Measurements from ENCODE around the gene TRIP12.

The TRIP12 gene

GRCh38 chr2:229719926-229720647, 201.7 kb downstream of the TRIP12 start:
- no peaks in the 10 kb centered on the region for H4K20me1 ChIP-seq (ENCODE audit: insufficient read depth, low read length, poor library complexity, severe bottlenecking)
- H3K9ac ChIP-seq (ENCODE audit: low read depth, low read length, poor library complexity, severe bottlenecking) = no peak overlapping the region
- H3K36me3 ChIP-seq (ENCODE audit: insufficient read depth, low read length) = no peaks in the 10 kb centered on the region
- H3K79me2 ChIP-seq (ENCODE audit: insufficient read depth, low read length) = no peaks in the 10 kb centered on the region
- H3F3A ChIP-seq (ENCODE audit: low read depth) = no peaks in the 10 kb centered on the region
- H3K4me1 ChIP-seq (ENCODE audit: insufficient read depth, low read length, poor library complexity, severe bottlenecking) = no peaks in the 10 kb centered on the region
- no peaks in the 10 kb centered on the region for H3K9me2 ChIP-seq (replicated peaks; ENCODE audit: low read depth, low read length)
- H3K27me3 ChIP-seq (ENCODE audit: insufficient read depth, low read length, poor library complexity, severe bottlenecking) = no peaks in the 10 kb centered on the region
- H3K9me3 ChIP-seq (ENCODE audit: insufficient read depth, low read depth, low read length) = no peaks in the 10 kb centered on the region
- no peak overlapping the region for H3K4me3 ChIP-seq (ENCODE audit: low read length, poor library complexity, severe bottlenecking)
- TF ChIP-seq, protein P1, sequence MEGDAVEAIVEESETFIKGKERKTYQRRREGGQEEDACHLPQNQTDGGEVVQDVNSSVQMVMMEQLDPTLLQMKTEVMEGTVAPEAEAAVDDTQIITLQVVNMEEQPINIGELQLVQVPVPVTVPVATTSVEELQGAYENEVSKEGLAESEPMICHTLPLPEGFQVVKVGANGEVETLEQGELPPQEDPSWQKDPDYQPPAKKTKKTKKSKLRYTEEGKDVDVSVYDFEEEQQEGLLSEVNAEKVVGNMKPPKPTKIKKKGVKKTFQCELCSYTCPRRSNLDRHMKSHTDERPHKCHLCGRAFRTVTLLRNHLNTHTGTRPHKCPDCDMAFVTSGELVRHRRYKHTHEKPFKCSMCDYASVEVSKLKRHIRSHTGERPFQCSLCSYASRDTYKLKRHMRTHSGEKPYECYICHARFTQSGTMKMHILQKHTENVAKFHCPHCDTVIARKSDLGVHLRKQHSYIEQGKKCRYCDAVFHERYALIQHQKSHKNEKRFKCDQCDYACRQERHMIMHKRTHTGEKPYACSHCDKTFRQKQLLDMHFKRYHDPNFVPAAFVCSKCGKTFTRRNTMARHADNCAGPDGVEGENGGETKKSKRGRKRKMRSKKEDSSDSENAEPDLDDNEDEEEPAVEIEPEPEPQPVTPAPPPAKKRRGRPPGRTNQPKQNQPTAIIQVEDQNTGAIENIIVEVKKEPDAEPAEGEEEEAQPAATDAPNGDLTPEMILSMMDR (conservative IDR thresholded peaks at IDR 0.05; ENCODE audit: low read length) = no peak
- TF ChIP-seq EZH2phosphoT487 (IDR thresholded peaks at IDR 0.05; ENCODE audit: borderline replicate concordance) = no peak
- no peak overlapping the region for H2AFZ ChIP-seq (ENCODE audit: low read length)
- H3K4me2 ChIP-seq (ENCODE audit: low read depth, low read length, poor library complexity, severe bottlenecking) = no peak overlapping the region

DNA sequence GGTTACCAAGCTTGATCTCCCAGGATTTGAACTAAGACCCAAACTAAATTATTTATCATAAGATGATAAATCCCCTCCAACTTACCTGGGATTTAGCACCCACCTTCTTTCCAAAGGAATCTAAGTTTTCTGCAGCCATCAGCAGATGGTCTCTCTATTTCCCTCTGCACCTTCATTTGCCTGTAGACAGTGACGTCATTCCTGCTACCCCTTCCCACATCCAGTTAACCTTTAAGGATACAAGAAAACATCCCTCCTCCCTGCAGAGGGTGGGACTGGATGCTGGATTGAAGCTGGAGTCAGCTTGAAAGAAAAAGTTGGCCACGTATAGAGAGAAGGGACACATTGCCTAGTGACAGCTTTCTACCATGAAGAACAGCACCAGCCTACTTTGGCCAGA, 203.8 kb downstream of the TRIP12 start:
- no peak overlapping the region for H2AFZ ChIP-seq (ENCODE audit: low read length)

DNA sequence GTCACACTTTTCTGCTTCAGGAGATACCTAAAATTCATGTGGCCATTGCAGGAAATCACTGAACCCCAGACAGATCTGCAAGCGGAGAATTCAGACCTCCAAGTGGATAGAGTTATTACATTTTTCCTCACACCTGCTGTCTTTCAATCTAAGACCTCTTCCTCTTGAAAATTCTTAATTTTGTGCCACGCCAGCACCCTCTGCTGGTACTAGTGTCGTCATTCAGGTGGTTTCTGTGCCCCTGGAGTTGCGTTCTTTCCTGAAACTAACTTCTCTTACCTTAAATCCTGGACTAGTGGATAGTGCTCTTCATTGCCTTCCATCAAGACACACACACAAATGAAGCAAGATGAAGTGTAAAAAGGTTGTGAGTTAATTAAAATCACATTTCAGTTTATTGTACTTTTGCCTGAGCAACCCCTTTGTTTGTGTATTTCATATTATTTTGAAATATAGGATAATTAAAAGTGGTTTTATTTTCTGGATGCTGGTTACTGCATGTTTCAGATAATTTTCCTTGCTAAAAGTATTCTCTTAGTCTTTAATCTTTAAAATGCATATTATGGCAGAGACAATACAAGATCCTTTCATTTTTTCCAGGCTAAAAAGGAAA, 205.8 kb downstream of the TRIP12 start:
- Histone ChIP-seq H3K9ac (ENCODE audit: low read depth, low read length, poor library complexity, severe bottlenecking) (no peak overlapping the region), H4K20me1 (ENCODE audit: insufficient read depth, low read length, poor library complexity, severe bottlenecking) (no peaks in the 10 kb centered on the region), H3K4me1 (ENCODE audit: insufficient read depth, low read length, poor library complexity, severe bottlenecking) (no peaks in the 10 kb centered on the region), H3K27me3 (ENCODE audit: insufficient read depth, low read length, poor library complexity, severe bottlenecking) (no peaks in the 10 kb centered on the region), H3K9me2 (replicated peaks; ENCODE audit: low read depth, low read length) (no peaks in the 10 kb centered on the region), H3K4me3 (ENCODE audit: low read length, poor library complexity, severe bottlenecking) (no peak overlapping the region), H3F3A (ENCODE audit: low read depth) (no peaks in the 10 kb centered on the region), H2AFZ (ENCODE audit: low read length) (no peak overlapping the region; the same call in 1 of the 2 replicates), H3K9me3 (ENCODE audit: insufficient read depth, low read depth, low read length) (no peaks in the 10 kb centered on the region), H3K36me3 (ENCODE audit: insufficient read depth, low read length) (no peaks in the 10 kb centered on the region), H3K79me2 (ENCODE audit: insufficient read depth, low read length) (no peaks in the 10 kb centered on the region), H3K4me2 (ENCODE audit: low read depth, low read length, poor library complexity, severe bottlenecking) (no peak overlapping the region)
- TF ChIP-seq, protein P1 (conservative IDR thresholded peaks at IDR 0.05; ENCODE audit: low read length) = peak; percentile 79
- no peak for TF ChIP-seq EZH2phosphoT487 (IDR thresholded peaks at IDR 0.05; ENCODE audit: borderline replicate concordance)

More for the DNA sequence above, 203.8 kb downstream of the TRIP12 start:
- H3K4me2 ChIP-seq (ENCODE audit: low read depth, low read length, poor library complexity, severe bottlenecking) = no peak overlapping the region
- no peaks in the 10 kb centered on the region for H3K36me3 ChIP-seq (ENCODE audit: insufficient read depth, low read length)
- no peaks in the 10 kb centered on the region for H3K27me3 ChIP-seq (ENCODE audit: insufficient read depth, low read length, poor library complexity, severe bottlenecking)
- no peaks in the 10 kb centered on the region for H3K4me1 ChIP-seq (ENCODE audit: insufficient read depth, low read length, poor library complexity, severe bottlenecking)
- no peaks in the 10 kb centered on the region for H4K20me1 ChIP-seq (ENCODE audit: insufficient read depth, low read length, poor library complexity, severe bottlenecking)
- no peak overlapping the region for H3K4me3 ChIP-seq (ENCODE audit: low read length, poor library complexity, severe bottlenecking)
- no peaks in the 10 kb centered on the region for H3K79me2 ChIP-seq (ENCODE audit: insufficient read depth, low read length)
- H3F3A ChIP-seq (ENCODE audit: low read depth) = no peaks in the 10 kb centered on the region
- H3K9me2 ChIP-seq (replicated peaks; ENCODE audit: low read depth, low read length) = no peaks in the 10 kb centered on the region
- no peak overlapping the region for H3K9ac ChIP-seq (ENCODE audit: low read depth, low read length, poor library complexity, severe bottlenecking)
- H3K9me3 ChIP-seq (ENCODE audit: insufficient read depth, low read depth, low read length) = no peaks in the 10 kb centered on the region
- TF ChIP-seq, protein P1 (conservative IDR thresholded peaks at IDR 0.05; ENCODE audit: low read length) = no peak
- TF ChIP-seq EZH2phosphoT487 (IDR thresholded peaks at IDR 0.05; ENCODE audit: borderline replicate concordance) = no peak

Data from Loucy (cell line).